GM19035 (cell line): ENCODE data around the gene NEK11.

Experiments used
- ATAC-seq: cut with Tn5 transposase; IDR thresholded peaks from one replicate; pipeline ENCODE4 v1.9.1; 2021; ENCODE audit not compliant: unreplicated experiment

NEK11 gene

DNA sequence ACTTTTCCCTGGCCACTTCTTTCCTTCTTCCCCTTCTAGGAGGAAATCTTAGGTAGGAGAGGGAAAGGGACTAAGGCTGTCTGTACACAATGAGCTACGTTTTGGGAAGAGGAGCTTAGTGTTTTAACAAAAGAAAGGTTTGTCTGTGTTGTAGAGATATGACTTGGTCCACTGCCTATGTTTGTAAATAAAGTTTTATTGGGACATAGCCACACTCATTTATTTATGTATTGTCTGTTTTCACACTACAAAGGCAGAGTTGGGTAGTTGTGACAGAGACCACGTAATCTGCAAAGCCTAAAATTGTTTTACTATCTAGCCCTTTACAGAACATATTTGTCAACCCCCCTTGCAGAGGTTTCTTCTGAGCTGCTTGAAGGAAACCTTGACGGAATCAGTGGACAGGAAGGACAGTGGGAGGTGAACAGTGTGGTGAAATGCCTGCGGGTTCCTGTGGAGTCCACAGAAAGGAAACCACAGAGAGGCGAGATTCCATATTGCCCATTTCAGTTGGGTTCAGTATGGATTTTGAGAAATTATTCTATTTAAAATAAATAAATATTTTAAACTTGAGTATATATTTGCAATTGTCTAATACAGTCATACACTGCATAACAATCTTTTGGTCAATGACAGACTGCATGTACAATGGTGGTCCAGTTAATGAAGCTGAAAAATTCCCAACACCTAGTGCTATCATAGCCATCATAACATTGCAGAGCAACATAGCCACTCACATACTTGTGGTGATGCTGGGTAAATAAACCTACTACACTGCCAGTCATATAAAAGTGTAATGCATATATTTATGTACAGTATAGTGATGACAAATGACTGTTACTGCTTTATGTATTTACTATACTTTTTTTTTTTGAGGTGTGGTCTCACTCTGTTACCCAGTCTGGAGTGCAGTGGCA is 197.0 kb downstream of the NEK11 start:
- no peak for ATAC-seq

DNA sequence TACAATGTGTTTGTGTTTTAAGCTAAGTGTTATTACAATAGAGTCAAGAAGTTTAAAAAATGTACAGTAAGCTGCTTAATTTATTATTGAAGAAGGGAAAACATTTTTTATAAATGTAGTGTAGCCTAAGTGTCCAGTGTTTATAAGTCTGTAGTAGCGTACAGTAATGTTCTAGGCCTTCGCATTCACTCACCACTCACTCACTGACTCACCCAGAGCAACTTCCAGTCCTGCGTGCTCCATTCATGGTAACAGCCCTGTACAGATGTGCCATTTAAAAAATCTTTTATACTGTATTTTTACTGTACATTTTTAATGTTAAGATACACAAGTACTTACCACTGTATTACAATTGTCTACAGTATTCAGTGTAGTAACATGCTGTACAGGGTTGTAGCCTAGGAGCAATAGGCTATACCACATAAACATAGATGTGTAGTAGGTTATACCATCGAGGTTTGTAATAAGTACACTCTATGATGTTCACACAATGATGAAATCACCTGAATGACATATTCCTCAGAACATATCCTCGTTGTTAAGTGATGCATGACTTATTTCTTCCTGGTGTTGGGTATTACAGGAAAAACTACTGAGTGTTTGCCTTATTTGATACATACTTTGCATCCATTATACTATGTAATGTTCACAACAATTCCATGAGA is 198.3 kb downstream of the NEK11 start:
- ATAC-seq, result no peak

DNA sequence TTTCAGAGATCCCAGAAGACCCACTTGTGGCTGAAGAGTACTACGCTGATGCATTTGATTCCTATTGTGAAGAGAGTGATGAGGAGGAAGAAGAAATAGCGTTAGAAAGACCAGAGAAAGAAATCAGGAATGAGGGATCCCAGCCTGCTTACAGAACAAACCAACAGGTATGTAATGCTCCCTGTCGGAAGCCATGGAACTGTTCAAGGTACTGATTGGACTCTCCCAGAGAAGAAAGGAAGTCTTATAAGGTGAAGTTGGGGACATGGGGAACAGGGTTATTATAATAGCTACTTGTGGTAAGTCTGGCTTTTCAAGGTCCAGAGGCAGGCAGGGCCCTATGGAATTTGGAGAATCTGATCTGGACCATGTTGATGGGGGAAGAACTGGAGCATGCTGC is 201.8 kb downstream of the NEK11 start:
- no peak for ATAC-seq

DNA sequence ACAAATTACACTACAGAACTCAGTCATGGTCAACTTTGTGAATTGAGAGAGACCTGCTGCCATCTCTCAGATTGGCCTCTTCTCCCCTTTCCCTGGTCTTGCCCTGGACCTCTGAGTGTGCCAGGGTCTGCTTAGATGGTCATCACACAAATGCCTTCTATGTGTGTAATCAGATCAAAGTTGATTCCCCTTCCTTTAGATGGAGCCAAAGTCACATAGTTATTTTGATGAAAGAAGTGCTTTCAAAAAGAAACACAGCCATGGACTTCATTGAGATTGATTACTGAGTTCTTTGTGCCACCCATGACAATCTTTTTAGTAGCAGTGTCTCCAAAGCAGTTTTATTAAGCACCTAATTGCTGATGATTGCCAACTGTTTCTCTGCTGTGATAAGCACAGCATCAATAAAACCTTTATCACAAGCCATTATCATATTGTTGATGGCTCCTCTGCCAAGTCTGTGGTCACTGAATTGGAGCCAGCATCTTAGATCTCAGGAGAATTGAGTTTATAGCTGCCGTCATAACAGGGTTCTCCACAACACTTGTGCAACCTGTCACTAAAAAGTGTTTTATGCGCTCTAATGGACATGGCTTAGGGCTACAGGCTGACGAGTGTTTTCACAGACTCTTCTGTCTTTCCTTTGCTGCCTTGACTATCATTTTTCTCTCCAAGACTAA is 205.2 kb downstream of the NEK11 start:
- no peak for ATAC-seq

DNA sequence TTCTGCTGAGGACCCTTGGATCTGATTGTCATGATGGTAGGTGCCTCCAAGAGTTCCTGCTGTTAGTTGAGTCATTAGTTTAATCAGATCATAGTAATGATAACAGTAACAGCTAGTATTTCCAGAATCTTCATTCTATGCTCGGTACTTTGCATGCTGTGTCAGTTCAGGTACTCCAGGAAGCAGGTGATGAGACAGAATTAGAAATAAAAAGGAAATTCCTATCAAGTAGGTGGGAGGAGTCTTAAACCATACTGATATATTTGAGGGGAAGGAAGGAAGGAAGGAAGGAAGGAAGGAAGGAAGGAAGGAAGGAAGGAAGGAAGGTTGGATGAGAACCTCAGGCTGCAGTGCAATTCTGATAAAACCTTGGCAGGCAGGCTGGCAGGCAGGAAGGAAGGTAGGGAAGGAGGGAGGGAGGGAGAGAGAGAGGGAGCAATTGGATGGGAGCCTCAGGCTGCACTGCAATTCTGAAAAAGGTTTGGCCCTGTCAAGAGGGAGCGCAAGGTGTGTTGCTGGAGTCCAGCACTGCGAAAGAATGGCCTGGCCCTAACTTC is 206.1 kb downstream of the NEK11 start:
- ATAC-seq, result no peak

DNA sequence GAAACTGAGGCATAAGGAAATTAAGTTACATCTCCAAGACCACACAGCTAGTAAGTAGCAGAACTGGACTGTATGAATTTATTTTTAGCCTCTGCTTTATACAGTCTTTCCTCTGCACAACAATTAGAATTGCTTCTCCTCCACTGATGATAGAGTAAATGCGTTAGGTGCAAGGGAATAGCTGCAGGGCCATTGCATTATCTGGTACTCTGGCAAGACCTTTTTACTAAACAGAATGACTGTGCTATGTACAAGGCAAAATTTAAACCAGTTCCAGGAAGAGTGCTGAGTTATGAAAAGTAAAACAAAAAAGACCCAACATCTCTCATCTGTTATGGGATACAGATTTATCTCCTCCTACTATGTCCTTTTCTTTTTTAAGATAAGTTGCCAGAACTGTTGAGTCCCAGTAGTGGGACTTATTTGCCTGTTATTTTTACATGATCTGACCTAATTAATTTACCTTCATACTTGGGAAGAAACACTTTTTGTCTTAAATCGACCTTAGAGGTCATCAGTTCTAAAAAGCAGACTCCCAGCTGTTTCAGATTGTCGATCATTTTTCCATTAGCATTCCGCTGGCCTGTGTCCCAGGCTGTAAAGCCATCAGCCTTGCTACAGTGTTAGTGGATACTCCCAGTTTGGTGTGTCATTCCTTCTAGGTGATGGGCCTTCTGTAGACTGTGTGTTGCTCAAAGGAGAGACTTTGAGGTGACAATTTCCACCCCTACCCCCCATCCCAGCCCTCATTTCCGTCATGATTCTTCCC is 207.4 kb downstream of the NEK11 start:
- no peak for ATAC-seq

DNA sequence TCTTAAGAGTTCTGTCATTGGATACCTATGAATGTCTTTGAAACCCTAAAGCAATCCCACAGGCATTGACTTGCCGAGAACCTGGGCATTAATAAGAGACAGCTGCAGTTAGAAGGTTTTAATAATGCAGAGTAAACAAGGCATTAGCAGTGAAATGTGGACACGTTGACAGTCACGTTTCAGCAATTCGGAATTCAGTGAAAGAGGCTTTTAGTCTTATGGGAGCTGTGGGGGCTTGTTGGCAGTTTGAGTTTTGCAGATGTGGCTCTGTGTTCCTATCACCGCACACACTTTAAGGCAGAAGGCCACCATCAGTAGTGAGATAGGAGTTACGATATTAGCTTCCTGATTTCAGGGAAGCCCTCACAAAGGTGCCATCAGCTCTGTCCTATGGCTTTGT is 209.7 kb downstream of the NEK11 start:
- no peak for ATAC-seq

DNA sequence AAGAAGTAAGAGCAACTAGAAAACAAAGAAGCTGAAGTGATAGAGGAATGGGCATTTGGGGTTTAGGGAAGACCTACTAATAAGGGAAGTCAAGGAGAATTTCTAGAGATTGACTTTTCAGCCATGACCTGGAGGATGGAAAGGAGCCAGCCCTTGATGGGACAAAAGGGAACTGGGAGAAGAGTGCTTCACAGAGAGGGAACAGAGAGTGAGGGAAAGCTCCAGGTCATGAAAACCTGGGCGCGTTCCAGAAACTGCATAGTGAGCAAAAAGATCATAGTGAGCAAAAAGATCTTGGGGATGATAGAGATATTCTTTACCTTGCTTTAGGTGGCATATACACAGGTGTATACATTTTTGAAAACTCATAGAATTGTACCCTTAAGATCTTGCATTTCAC is 211.8 kb downstream of the NEK11 start:
- no peak for ATAC-seq

DNA sequence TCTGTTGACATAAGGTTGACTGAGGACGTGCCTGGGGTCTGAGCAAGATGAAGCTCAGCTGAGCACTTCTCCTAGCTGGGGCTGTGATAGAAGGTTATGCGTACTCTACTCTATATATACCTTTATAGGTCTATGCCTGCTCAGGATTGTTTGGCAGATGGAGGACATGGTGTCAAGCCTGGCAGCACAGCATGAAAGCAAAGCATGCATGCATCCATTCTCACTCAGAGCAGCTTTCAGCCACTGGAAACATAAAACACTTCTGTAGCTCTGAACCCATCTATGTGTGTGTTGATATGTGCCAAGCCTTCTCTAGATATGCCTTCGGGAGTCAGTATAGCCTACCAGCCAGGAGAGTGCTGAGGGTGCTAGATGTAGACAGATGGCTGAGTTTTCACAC is 212.6 kb downstream of the NEK11 start:
- no peak for ATAC-seq

DNA sequence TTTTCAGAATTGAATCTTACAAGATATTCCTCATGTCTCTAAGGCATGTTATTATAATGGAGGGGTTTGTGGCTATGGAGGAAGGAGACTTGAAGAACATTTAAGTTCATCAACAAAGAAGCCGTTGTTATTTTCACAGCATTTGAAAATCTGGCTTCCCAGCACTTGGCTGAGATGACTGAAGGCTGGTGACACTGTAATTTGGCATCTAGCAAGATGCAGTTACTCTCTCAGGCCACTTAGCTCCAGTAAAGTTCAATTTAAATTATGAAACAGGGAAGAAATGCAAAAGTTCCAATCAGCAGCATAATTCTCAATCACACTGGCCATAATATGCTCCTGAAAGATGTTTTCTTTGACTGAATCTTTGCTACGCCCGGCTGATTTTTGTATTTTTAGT is 215.5 kb downstream of the NEK11 start:
- ATAC-seq, result no peak

DNA sequence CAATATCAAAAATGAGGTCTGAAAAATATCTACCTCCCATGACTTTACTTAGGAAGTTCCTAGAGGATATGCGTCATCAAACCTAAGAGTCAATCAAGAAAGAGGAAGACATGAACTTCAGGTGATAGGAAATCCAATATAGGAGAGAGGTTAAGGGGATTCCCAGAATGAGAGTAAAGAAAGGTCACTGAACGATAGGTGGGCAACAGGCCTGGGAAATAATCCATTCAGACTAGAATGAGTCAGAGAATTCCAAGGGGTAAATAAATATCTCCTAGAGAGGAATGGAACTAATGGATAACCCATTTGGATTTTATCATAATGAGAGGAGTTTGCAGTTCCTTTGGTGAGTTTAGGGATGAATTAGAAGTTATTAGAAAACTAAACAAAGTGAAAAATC is 223.8 kb downstream of the NEK11 start:
- no peak for ATAC-seq

DNA sequence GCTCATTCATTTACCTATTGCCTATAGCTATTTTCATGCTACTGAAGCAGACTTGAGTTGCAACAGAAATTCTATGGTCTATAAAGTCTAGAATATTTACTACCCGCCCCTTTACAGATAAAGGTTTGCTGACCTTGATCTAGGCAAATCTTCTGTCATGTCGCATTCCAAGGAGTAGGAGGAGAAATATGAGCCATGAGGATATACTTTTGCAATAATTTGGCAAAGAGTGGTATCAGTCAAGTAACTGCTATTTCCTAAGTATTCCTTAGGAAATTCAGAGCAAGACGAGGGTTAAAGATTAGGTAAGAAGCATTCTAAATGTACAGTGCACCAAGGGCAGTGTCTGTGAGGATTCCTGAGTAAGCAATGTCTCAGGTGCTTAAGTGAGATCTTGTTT is 233.8 kb downstream of the NEK11 start:
- ATAC-seq, result no peak

DNA sequence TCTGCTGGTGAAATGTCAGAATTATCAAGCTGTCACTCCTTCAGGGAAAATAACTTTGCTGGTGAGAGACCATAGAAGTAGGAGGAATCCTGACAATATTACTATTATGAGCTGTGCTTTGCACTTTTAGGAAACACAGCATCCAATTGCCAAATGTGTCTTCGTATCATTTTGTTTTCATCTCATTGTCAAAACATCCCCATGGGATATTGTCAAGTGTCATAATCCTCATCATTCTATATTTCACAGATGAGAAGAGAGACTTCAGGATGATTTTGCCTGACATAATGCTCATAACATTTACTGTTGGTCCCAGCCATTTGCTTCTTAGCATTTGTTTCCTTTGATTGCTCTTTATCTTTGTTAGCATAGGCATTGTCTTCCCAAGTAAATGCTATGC is 234.4 kb downstream of the NEK11 start:
- ATAC-seq, result no peak

DNA sequence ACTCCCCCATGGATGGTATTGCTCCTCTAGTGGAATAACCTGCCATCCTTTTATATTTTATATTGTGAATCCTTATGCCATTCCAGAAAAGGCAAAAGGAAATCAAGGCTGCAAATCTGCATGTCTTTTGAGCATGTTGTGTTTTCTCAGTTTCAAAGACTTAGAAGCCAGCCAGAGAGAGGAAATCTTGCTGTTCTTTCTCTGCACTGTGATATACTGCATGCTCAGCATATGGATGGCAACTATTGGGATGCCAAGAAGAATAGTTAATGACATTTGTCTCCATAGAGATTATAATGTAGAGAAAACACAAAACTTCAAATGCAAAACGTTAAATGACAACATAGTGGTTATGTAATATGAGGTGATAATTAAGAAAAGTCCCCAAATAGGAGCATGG is 248.9 kb downstream of the NEK11 start:
- ATAC-seq, result no peak

DNA sequence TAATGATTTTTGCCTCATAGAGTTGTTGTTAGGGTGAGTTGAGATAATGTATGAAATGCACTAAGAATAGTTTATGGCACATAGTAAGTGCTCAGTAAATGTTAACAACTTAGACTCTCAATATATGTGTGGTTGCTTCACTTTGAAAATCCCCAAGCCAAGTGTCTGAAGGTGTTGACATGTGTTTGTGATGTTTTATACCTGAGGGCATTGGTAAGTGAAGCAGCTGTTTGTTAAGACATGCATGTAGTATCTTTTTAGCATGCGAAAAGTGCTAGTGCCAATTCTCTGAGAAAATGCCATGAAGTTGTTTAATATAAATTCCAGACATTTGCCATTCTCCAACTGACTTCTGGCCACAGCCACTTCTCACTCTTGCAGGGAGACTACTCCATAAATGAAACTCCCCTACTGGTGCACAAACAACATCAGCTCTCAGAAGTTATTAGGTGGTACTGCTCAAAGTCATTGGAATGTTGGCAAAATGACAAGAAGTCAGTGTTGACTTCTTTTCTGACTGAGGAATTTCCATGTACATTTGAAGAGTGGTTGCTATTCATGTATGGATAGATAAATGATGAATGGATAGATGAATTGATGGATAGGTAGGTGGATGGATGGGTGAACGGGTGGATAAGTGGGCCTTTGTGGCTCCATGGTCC is 251.3 kb downstream of the NEK11 start:
- ATAC-seq, result no peak

DNA sequence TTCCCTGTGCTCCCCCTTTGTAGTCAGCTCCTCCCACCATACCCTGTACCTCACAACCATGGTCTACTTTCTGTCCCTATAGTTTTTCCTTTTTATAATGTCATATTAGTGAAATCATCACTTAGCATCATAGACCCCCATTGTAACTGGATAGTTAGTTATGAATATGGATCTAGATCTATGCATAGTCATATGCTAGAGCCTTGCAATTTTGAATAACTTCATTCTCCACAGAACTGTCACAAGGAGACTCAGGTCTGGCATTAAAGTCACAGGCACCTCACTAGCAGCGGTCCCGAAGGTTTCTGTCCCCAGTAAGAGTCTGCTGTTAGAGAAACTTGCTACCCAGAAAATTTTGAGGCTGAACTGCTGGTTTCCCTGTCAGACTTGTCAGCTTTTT is 252.9 kb downstream of the NEK11 start:
- no peak for ATAC-seq

DNA sequence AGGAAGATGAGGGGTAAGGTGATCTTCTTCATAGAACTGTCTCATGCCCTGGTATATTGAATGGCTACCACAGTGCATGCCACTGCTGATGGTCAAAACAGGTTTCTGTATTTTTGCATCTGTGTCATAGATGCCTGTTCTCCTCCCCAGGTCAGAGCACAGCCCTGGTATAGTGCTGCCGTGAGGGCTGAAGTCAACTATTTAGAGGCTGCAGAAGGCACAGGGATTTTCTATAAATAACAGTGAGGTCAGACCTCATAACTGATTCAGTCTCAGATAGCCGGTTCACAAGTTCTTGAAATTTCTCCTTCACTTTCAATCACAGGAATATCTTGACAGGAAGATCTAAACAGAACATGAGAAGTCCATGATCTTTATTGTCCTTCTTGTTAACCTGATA is 255.7 kb downstream of the NEK11 start:
- no peak for ATAC-seq

DNA sequence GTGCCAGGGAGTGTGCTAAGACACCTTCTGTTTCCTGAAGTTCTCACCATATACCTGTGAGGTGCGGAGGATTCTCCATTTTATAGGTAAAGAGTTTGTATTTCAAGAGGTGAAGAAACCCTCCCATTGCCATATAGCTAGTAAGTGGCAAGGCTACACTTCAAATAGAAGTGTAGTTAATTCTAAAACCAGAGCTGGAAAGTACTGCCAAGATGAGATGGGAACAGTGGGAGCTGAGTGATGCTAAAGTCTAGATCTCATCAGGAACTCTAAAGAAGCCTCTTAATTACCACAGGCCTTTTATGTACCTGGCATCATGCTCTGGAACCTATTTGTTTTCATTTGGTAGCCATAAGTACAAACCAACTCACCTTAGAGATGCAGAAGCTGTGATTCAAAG is 256.3 kb downstream of the NEK11 start:
- ATAC-seq, result no peak

DNA sequence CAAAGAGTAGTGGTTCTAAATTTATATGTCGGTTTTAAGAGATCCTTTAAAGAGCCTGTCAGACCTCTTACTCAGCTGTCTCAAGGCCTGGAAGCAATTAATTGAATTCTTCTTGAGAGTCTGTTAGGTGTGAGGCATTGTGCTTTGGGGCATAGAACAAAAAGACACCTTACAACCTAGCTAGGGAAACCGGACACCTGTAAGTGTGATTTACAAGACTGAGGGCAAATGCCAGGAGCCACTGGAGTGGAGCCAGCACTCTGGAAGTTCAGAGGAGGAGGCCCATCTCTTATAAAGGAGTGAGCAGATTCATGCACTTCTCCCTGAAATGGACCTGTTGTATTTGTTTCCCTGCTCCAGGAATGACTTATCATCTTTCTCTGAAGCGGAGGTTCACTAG is 257.2 kb downstream of the NEK11 start:
- no peak for ATAC-seq

DNA sequence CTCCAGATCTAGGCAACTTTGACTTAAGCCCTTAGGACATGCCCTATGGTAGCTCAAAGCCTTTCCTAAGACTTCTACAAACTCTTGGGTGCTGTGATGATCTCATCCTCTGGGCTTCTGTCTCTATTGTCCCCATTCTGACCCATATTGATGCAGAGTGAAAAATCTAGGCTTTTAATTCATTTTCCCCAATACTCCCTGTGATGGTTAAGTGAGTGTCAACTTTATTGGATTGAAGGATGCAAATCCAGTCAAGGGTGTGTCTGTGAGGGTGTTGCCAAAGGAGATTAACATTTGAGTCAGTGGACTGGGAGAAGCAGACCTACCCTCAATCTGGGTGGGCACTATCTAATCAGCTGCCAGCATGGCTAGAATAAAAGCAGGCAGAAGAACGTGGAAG is 257.6 kb downstream of the NEK11 start:
- no peak for ATAC-seq
